Esophagus muscularis mucosa (tissue), 4 donors: ENCODE measurements around the gene NYAP2. TPM values are rescaled to one million over a fixed set of nuclear protein-coding genes. Genes with fewer than 3 reads are reported as not detected.

Experiments
- DNase-seq: peaks from one replicate; pipeline ENCODE4 v3.0.0-alpha.2; 2017; ENCODE audit errors: extremely low spot score
- H3K27ac ChIP-seq, 4 donors: fragments of 200-600 bp; sonication (generic); replicated peaks in 1 of 4; 1 replicate in 3 of 4; 2 replicates in 1 of 4; pipeline ENCODE4 v1.5.1; 2016 to 2019; ENCODE audit warnings: mild to moderate bottlenecking in 1 of 4
- H3K27me3 ChIP-seq, 4 donors: fragments of 200-600 bp; sonication (generic); one replicate each; pipeline versions ENCODE4 v1.5.1 to v1.6.0; 2016 to 2019
- H3K36me3 ChIP-seq, 4 donors: fragments of 200-600 bp; sonication (generic); one replicate each; pipeline ENCODE4 v1.5.1; 2016 to 2019
- H3K4me1 ChIP-seq, 4 donors: fragments of 200-600 bp; sonication (generic); one replicate each; pipeline ENCODE4 v1.5.1; 2016 to 2019
- H3K4me3 ChIP-seq, 4 donors: fragments of 200-600 bp; sonication (generic); 1 replicate in 2 of 4; 2 replicates in 2 of 4; pipeline ENCODE4 v1.5.1; 2016 to 2019; ENCODE audit warnings: mild to moderate bottlenecking in 4 of 4, moderate library complexity in 1 of 4
- H3K9me3 ChIP-seq, 4 donors: fragments of 200-600 bp; sonication (generic); 1 replicate in 3 of 4; 2 replicates in 1 of 4; pipeline ENCODE4 v1.5.1; 2016 to 2019
- CTCF ChIP-seq, 3 experiments: fragments of 200-600 bp in 2 of 3; fragments of 450-650 bp in 1 of 3; sonication (generic) in 2 of 3; IDR thresholded peaks; one replicate each; pipeline ENCODE4 v1.5.1; 2017 to 2019; ENCODE audit warnings: antibody characterized with exemption in 3 of 3, mild to moderate bottlenecking in 2 of 3, moderate library complexity in 1 of 3
- EP300 ChIP-seq: sonication (generic); formaldehyde crosslinking; IDR thresholded peaks from one replicate; pipeline ENCODE4 v1.6.1; 2017; ENCODE audit warnings: antibody characterized with exemption
- POLR2A ChIP-seq: fragments of 450-650 bp; IDR thresholded peaks from one replicate; pipeline ENCODE4 v1.6.1; 2017; ENCODE audit warnings: antibody characterized with exemption, moderate library complexity, mild to moderate bottlenecking, low read depth
- POLR2AphosphoS5 ChIP-seq, 2 donors: sonication (generic); formaldehyde crosslinking; IDR thresholded peaks; one replicate each; pipeline ENCODE4 v1.6.1; 2017; ENCODE audit warnings: antibody characterized with exemption in 2 of 2
- WGBS: methylation state at CpG from one replicate; pipeline ENCODE4 v1.1.5; 2018; 5-methylcytosine and 5-hydroxymethylcytosine counted together
- intact Hi-C: fragments of 100-400 bp; cut with DNase I; formaldehyde crosslinking; loops from one replicate; pipeline ENCODE4 v1.15.1; 2023
- total RNA-seq, 4 donors: library from RNA; depleted of rRNA; stranded (reverse); fragments of >200 nt; gene quantifications; one replicate each; pipeline versions ENCODE4 v1.1.0 to v1.2.1, GENCODE V29; 2016

Gene NYAP2
- total RNA-seq, 4 donors from 2014 or later: under 0.01 to 0.26 (median 0.17) TPM; not detected in 1

- no peak for DNase-seq
- H3K27ac ChIP-seq: no peak overlapping the region
- H3K36me3 ChIP-seq: no peaks in the 10 kb centered on the region
- TF ChIP-seq CTCF (IDR thresholded peaks at IDR 0.05) (no peak), POLR2A (no peak), EP300 (no peak)
- 94% methylated on average over 1 of the region's 1 CpG for WGBS
- intact Hi-C loops: no loop called here
- no peaks in the 10 kb centered on the region for H3K27me3 ChIP-seq
- no peak overlapping the region for H3K4me3 ChIP-seq
- no peaks in the 10 kb centered on the region for H3K9me3 ChIP-seq
- H3K4me1 ChIP-seq: no peaks in the 10 kb centered on the region
Observed at GRCh38 chr2:225463449-225463848, 63.9 kb downstream of the NYAP2 start.

- Histone ChIP-seq H3K27me3 (no peaks in the 10 kb centered on the region), H3K4me1 (no peaks in the 10 kb centered on the region), H3K9me3 (no peaks in the 10 kb centered on the region), H3K36me3 (no peaks in the 10 kb centered on the region), H3K4me3 (peak overlapping the region in 2 of 4 donors; percentile 7 to 14), H3K27ac (no peak overlapping the region)
- intact Hi-C loops: no loop called here
- WGBS: 83% methylated on average over 10 of the region's 10 CpGs
- TF ChIP-seq POLR2A (no peak), EP300 (no peak), CTCF (IDR thresholded peaks at IDR 0.05) (no peak), POLR2AphosphoS5 (IDR thresholded peaks at IDR 0.05) (no peak)
- DNase-seq: no peak
Observed at GRCh38 chr2:225464346-225465025, 65.0 kb downstream of the NYAP2 start.

GRCh38 chr2:225465827-225466226 is 66.3 kb downstream of the NYAP2 start:
- intact Hi-C loops: no loop called here
- no peak for DNase-seq
- Histone ChIP-seq H3K4me3 (no peak overlapping the region), H3K4me1 (no peaks in the 10 kb centered on the region), H3K27ac (no peak overlapping the region), H3K36me3 (no peaks in the 10 kb centered on the region), H3K27me3 (no peaks in the 10 kb centered on the region), H3K9me3 (no peaks in the 10 kb centered on the region)
- 86% methylated on average over 4 of the region's 4 CpGs for WGBS
- TF ChIP-seq EP300: no peak
- no peak for TF ChIP-seq POLR2AphosphoS5 (IDR thresholded peaks at IDR 0.05)
- TF ChIP-seq POLR2A: no peak
- no peak for TF ChIP-seq CTCF (IDR thresholded peaks at IDR 0.05)

GRCh38 chr2:225466891-225467604 is 67.5 kb downstream of the NYAP2 start:
- no peaks in the 10 kb centered on the region for H3K9me3 ChIP-seq
- WGBS: 61% methylated on average over 9 of the region's 9 CpGs
- TF ChIP-seq CTCF (IDR thresholded peaks at IDR 0.05) (no peak), POLR2A (no peak), POLR2AphosphoS5 (IDR thresholded peaks at IDR 0.05) (no peak), EP300 (no peak)
- no peak for DNase-seq
- H3K4me1 ChIP-seq: no peaks in the 10 kb centered on the region
- H3K36me3 ChIP-seq: no peaks in the 10 kb centered on the region
- no peaks in the 10 kb centered on the region for H3K27me3 ChIP-seq
- no peak overlapping the region for H3K27ac ChIP-seq
- intact Hi-C loops: no loop called here
- H3K4me3 ChIP-seq: no peak overlapping the region
